AG04449 (cell line): ENCODE results near the gene CORO6.

Source experiments
- CTCF ChIA-PET: fragments of 350-600 bp; formaldehyde crosslinking; extraction: SDS; loops from one replicate; lab custom pipeline; 2021; ENCODE audit warnings: antibody characterized with exemption; lab: Yijun Ruan, JAX
- POLR2A ChIA-PET: fragments of 400-600, 350-600 bp; formaldehyde crosslinking; extraction: SDS; loops from one replicate; lab custom pipeline; 2020; ENCODE audit warnings: antibody characterized with exemption, inconsistent platforms; lab: Yijun Ruan, JAX
- DNase-seq: peaks from one replicate; pipeline ENCODE4 v3.0.0-alpha.2; 2010; ENCODE audit warnings: low read depth, low spot score
- H3K4me3 ChIP-seq: 2 replicates; pipeline ENCODE4 v1.5.1; 2011; ENCODE audit warnings: low read depth, mild to moderate bottlenecking, control low read depth, low read length
- CTCF ChIP-seq: IDR thresholded peaks from one replicate; pipeline ENCODE4 v1.5.1; 2011; ENCODE audit warnings: mild to moderate bottlenecking, moderate library complexity, low read length, control low read depth, inconsistent platforms; ENCODE audit not compliant: insufficient read depth; ENCODE audit errors: missing control alignments

CORO6 gene

GRCh38 chr17:29589524-29590410 is 32.9 kb downstream of the CORO6 start, which contains the start of gene GIT1:
TSS of gene GIT1 (minus strand) at chr17:29589648. CDS start at chr17:29589378, 270 bp downstream.
- ChIA-PET POLR2A (no interaction called here), CTCF (interaction anchor here (0.9 to 20.8 kb wide), 7 partner anchors 9 to 499 kb away, joined by 3 to 210 read pairs (median 23); partner anchors contain the start of gene TP53I13)
- no peak for DNase-seq
- TF ChIP-seq CTCF, result no peak
- peak within 1 kb of the TSS; percentile 82 for H3K4me3 ChIP-seq

- ChIA-PET CTCF (interaction anchor here (1.0 to 20.8 kb wide), 10 partner anchors 8 to 342 kb away, joined by 3 to 210 read pairs (median 8); partner anchors contain the start of genes ABHD15, SSH2 and TP53I13), POLR2A (interaction anchor here (1.0 to 1.7 kb wide), 4 partner anchors 13 to 51 kb away, joined by 3 to 5 read pairs (median 4); no protein-coding TSS in a partner anchor)
- no peak for DNase-seq
- no peak for TF ChIP-seq CTCF
- peak overlapping the region; percentile 82 for H3K4me3 ChIP-seq
Measured at GRCh38 chr17:29588562-29589411, 33.9 kb downstream of the CORO6 start.

- no peak for DNase-seq
- H3K4me3 ChIP-seq, result peak overlapping the region; percentile 82
- POLR2A ChIA-PET, result interaction anchor here (0.7 to 1.7 kb wide), 5 partner anchors 12 to 438 kb away, joined by 3 to 5 read pairs (median 3); no protein-coding TSS in a partner anchor
- CTCF ChIA-PET, result interaction anchor here (1.2 to 20.8 kb wide), 9 partner anchors 10 to 343 kb away, joined by 3 to 210 read pairs (median 9); partner anchors contain the start of genes ABHD15, SSH2 and TP53I13
- TF ChIP-seq CTCF, result no peak
Measured at GRCh38 chr17:29588017-29588561, 34.6 kb downstream of the CORO6 start.

GRCh38 chr17:29587591-29587990 is 35.1 kb downstream of the CORO6 start:
- ChIA-PET POLR2A (interaction anchor here (0.7 to 1.7 kb wide), 3 partner anchors 11 to 439 kb away, joined by 3 to 5 read pairs (median 4); no protein-coding TSS in a partner anchor), CTCF (interaction anchor here (1.2 to 20.8 kb wide), 9 partner anchors 10 to 343 kb away, joined by 3 to 210 read pairs (median 9); partner anchors contain the start of genes ABHD15, SSH2 and TP53I13)
- peak overlapping the region; percentile 82 for H3K4me3 ChIP-seq
- TF ChIP-seq CTCF, result no peak
- DNase-seq, result no peak

- ChIA-PET CTCF (interaction anchor here (1.4 to 20.8 kb wide), 10 partner anchors 9 to 344 kb away, joined by 3 to 210 read pairs (median 12); partner anchors contain the start of genes ABHD15, SSH2 and TP53I13), POLR2A (interaction anchor here (1.2 kb wide), 1 partner anchor 53 kb away, joined by 4 read pairs; no protein-coding TSS in a partner anchor)
- no peak for DNase-seq
- no peak for TF ChIP-seq CTCF
- H3K4me3 ChIP-seq, result peak overlapping the region; percentile 25
Measured at GRCh38 chr17:29586676-29587469, 35.8 kb downstream of the CORO6 start.
